Right atrium auricular region (tissue), 2 donors: ENCODE measurements around the gene APOL2. TPM values are rescaled to one million over a fixed set of nuclear protein-coding genes. Genes with fewer than 3 reads are reported as not detected.

Experiments
- DNase-seq: peaks from one replicate; pipeline ENCODE4 v3.0.0-alpha.2; 2019; ENCODE audit warnings: low spot score
- H3K27ac ChIP-seq, 2 donors: fragments of 200-600 bp; sonication (generic); 1 replicate in 1 of 2; 2 replicates in 1 of 2; pipeline ENCODE4 v1.5.1; 2016 to 2019
- H3K27me3 ChIP-seq, 2 donors: fragments of 200-600 bp; sonication (generic); one replicate each; pipeline versions ENCODE4 v1.5.1 to v1.6.0; 2017 to 2019
- H3K36me3 ChIP-seq: fragments of 200-600 bp; sonication (generic); one replicate; pipeline ENCODE4 v1.5.1; 2016
- H3K4me1 ChIP-seq, 2 donors: fragments of 200-600 bp; sonication (generic); one replicate each; pipeline versions ENCODE4 v1.5.1 to v1.6.0; 2017 to 2019
- H3K4me3 ChIP-seq, 2 donors: fragments of 200-600 bp; sonication (generic); 1 replicate in 1 of 2; 2 replicates in 1 of 2; pipeline ENCODE4 v1.5.1; 2017 to 2019; ENCODE audit warnings: mild to moderate bottlenecking in 1 of 2, moderate library complexity in 1 of 2
- H3K9me3 ChIP-seq, 2 donors: fragments of 200-600 bp; sonication (generic); one replicate each; pipeline ENCODE4 v1.5.1; 2019
- total RNA-seq, 2 donors: library from RNA; depleted of rRNA; stranded (reverse); fragments of >200 nt; gene quantifications; one replicate each; pipeline ENCODE4 v1.1.0, GENCODE V29; 2016
- TF ChIP-seq, protein P1 (sequence below), 2 donors: fragments of 200-600 bp; sonication (generic); IDR thresholded peaks; one replicate each; pipeline ENCODE4 v1.5.1; 2019; ENCODE audit warnings: antibody characterized with exemption in 2 of 2

APOL2 gene
- total RNA-seq, 2 donors from 2014 or later, result 25.4 to 25.7 TPM

DNA sequence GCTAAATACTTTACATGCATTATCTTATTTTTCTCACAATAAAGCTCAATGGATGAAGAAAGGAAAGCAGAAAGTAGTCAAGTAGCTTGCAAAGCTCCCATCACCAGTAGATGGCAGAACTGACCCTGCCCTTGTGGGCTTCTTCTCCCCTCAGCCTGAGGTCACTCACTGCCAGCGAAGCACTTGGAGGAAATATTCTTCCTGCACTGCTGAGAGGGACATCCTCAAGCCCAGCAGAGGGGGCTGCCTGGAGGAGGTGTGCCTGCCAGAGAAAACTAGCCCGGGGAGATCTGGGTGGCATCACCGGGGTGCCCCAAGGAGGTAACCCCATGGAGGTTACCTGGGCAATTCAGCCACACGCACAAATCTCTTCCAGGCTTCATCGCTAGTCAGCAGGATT lies 44.4 kb downstream of the APOL2 start:
- no peaks in the 10 kb centered on the region for H3K27me3 ChIP-seq
- H3K27ac ChIP-seq, result no peak overlapping the region
- no peaks in the 10 kb centered on the region for H3K36me3 ChIP-seq
- H3K4me3 ChIP-seq, result no peak overlapping the region
- H3K4me1 ChIP-seq, result peaks cover 0 to 33% of the 10 kb centered on the region in 2 donors
- DNase-seq, result peak; percentile 83
- TF ChIP-seq, protein P1, sequence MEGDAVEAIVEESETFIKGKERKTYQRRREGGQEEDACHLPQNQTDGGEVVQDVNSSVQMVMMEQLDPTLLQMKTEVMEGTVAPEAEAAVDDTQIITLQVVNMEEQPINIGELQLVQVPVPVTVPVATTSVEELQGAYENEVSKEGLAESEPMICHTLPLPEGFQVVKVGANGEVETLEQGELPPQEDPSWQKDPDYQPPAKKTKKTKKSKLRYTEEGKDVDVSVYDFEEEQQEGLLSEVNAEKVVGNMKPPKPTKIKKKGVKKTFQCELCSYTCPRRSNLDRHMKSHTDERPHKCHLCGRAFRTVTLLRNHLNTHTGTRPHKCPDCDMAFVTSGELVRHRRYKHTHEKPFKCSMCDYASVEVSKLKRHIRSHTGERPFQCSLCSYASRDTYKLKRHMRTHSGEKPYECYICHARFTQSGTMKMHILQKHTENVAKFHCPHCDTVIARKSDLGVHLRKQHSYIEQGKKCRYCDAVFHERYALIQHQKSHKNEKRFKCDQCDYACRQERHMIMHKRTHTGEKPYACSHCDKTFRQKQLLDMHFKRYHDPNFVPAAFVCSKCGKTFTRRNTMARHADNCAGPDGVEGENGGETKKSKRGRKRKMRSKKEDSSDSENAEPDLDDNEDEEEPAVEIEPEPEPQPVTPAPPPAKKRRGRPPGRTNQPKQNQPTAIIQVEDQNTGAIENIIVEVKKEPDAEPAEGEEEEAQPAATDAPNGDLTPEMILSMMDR (IDR thresholded peaks at IDR 0.05), result peak; percentile 62 to 80
- H3K9me3 ChIP-seq, result no peaks in the 10 kb centered on the region

DNA sequence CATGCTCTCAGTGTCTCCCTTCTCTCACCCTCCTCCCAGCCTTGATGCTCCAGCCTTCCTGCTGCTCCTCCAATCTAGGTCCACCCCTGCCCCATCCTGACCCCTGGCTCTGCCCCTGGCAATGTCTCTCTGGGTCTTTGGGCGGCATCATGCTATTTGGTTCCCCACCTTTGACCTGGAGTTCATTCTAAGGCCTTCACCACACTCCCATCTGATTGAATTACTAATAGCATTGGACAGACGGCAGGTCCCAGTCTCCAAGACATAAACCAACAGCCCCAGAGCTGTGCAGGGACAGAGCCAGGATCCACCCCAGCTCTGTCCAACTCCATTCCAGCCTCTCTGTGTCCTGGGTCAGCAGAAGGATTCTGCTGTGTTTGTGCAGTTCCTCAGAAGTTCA lies 44.9 kb downstream of the APOL2 start:
- Histone ChIP-seq H3K4me1 (peaks cover 0 to 29% of the 10 kb centered on the region in 2 donors), H3K27ac (no peak overlapping the region), H3K36me3 (no peaks in the 10 kb centered on the region), H3K9me3 (no peaks in the 10 kb centered on the region), H3K4me3 (no peak overlapping the region), H3K27me3 (no peaks in the 10 kb centered on the region)
- TF ChIP-seq, protein P1 (IDR thresholded peaks at IDR 0.05), result no peak
- DNase-seq, result no peak

DNA sequence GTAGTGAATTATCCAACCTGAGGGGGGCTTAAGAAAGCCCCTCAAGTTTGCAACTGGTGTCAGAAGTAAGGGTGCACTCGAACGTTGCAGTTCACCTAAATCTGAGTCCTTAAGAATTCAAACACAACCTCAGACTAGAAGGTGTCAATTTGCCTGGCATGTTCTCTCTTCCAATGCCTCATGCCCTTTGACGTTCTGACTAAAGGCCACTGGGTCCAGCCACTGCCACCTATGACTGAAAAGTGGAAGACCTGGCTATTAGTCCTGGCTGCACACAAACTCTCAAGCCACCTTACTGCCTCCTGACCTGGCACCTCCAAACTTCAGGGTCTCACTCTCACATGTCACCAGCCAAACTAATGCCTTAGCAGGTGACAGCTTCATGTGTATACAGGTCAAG lies 45.8 kb downstream of the APOL2 start:
- H3K4me1 ChIP-seq, result peaks cover 0 to 21% of the 10 kb centered on the region in 2 donors

DNA sequence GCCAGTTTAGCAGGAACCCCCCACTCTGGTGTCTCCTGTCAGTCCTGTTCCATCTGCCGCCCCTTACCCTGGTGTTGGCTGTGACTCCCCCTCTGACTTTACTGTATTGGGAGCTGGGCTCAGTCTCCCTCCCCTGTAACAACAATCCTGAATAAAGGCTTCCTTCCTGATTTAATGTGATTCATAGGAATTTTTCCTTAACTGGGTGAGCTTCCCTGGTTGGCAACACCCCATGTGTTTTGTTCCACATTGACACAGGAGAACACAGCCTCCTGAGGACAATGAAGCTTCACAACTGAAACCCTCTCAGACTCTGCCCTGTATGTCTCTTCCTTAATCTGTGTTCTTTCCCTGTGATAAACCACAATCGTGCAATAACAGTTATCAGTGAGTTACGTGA lies 46.2 kb downstream of the APOL2 start:
- no peak for DNase-seq
- Histone ChIP-seq H3K4me3 (no peak overlapping the region), H3K27me3 (no peaks in the 10 kb centered on the region), H3K4me1 (peaks cover 0 to 20% of the 10 kb centered on the region in 2 donors), H3K9me3 (no peaks in the 10 kb centered on the region), H3K27ac (peak overlapping the region in 1 of 2 donors; percentile 11), H3K36me3 (no peaks in the 10 kb centered on the region)
- TF ChIP-seq, protein P1 (IDR thresholded peaks at IDR 0.05), result no peak

More for the DNA sequence above, 45.8 kb downstream of the APOL2 start:
- H3K36me3 ChIP-seq, result no peaks in the 10 kb centered on the region
- no peak for DNase-seq
- no peak overlapping the region for H3K4me3 ChIP-seq
- no peaks in the 10 kb centered on the region for H3K27me3 ChIP-seq
- peak overlapping the region in 1 of 2 donors; percentile 11 for H3K27ac ChIP-seq
- TF ChIP-seq, protein P1 (IDR thresholded peaks at IDR 0.05), result no peak
- H3K9me3 ChIP-seq, result no peaks in the 10 kb centered on the region

DNA sequence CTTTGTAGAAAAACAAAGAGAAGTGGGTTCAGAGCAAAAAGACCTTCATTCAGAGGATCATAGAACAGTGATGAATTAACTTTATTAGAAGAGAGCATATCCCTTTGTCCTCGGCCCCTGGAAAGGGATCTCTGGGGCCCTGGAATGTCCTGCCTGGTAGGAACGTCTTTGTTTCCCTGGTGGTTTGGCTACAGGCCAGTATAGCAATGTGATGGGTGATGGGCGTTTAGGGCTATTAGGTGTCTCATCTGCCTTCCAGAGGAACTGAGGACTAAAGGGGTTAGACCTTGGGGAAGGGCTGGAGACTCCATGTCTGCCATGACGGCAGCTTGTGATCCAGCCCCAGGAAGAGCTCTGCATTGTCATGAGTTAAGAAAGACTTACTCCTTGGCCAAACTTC lies 46.8 kb downstream of the APOL2 start:
- Histone ChIP-seq H3K4me3 (no peak overlapping the region), H3K36me3 (no peaks in the 10 kb centered on the region), H3K9me3 (no peaks in the 10 kb centered on the region), H3K27me3 (no peaks in the 10 kb centered on the region), H3K4me1 (peaks cover 0 to 14% of the 10 kb centered on the region in 2 donors), H3K27ac (peak overlapping the region in 1 of 2 donors; percentile 2)
- TF ChIP-seq, protein P1 (IDR thresholded peaks at IDR 0.05), result no peak
- DNase-seq, result no peak
